Measurements from ENCODE around the gene GNAT3. TPM values are rescaled to one million over a fixed set of nuclear protein-coding genes. Genes with fewer than 3 reads are reported as not detected.

Gene GNAT3
- total RNA-seq, 2 experiments from 2014 or later, result not detected

- Mint-ChIP-seq H3K36me3 (ENCODE audit: low read depth) (no peaks in the 10 kb centered on the region), H3K4me1 (no peaks in the 10 kb centered on the region), H3K27ac (no peak overlapping the region), H3K27me3 (no peaks in the 10 kb centered on the region), H3K4me3 (no peak overlapping the region), H3K9me3 (no peaks in the 10 kb centered on the region)
- CTCF ChIA-PET, result no interaction called here
- DNase-seq, result no peak
- POLR2A ChIA-PET, result no interaction called here
Observed at GRCh38 chr7:80444811-80445210, 67.1 kb downstream of the GNAT3 start.

- no peaks in the 10 kb centered on the region for H3K9me3 Mint-ChIP-seq
- H3K36me3 Mint-ChIP-seq (ENCODE audit: low read depth), result no peaks in the 10 kb centered on the region
- no peaks in the 10 kb centered on the region for H3K4me1 Mint-ChIP-seq
- ChIA-PET POLR2A (no interaction called here), CTCF (no interaction called here)
- H3K27ac Mint-ChIP-seq, result no peak overlapping the region
- DNase-seq, result no peak
- H3K4me3 Mint-ChIP-seq, result no peak overlapping the region
- H3K27me3 Mint-ChIP-seq, result no peaks in the 10 kb centered on the region
Observed at GRCh38 chr7:80443325-80443724, 68.5 kb downstream of the GNAT3 start.

GRCh38 chr7:80440883-80441282, 71.0 kb downstream of the GNAT3 start:
- Mint-ChIP-seq H3K4me1 (no peaks in the 10 kb centered on the region), H3K36me3 (ENCODE audit: low read depth) (no peaks in the 10 kb centered on the region), H3K4me3 (no peak overlapping the region), H3K27me3 (no peaks in the 10 kb centered on the region), H3K9me3 (no peaks in the 10 kb centered on the region), H3K27ac (no peak overlapping the region)
- no peak for DNase-seq
- POLR2A ChIA-PET, result no interaction called here
- CTCF ChIA-PET, result no interaction called here

GRCh38 chr7:80439894-80440821, 71.7 kb downstream of the GNAT3 start:
- no peaks in the 10 kb centered on the region for H3K4me1 Mint-ChIP-seq
- H3K27ac Mint-ChIP-seq, result no peak overlapping the region
- ChIA-PET POLR2A (no interaction called here), CTCF (no interaction called here)
- no peaks in the 10 kb centered on the region for H3K9me3 Mint-ChIP-seq
- H3K4me3 Mint-ChIP-seq, result no peak overlapping the region
- H3K27me3 Mint-ChIP-seq, result no peaks in the 10 kb centered on the region
- no peak for DNase-seq
- no peaks in the 10 kb centered on the region for H3K36me3 Mint-ChIP-seq (ENCODE audit: low read depth)

- Mint-ChIP-seq H3K27me3 (no peaks in the 10 kb centered on the region), H3K4me1 (no peaks in the 10 kb centered on the region), H3K9me3 (no peaks in the 10 kb centered on the region), H3K36me3 (ENCODE audit: low read depth) (no peaks in the 10 kb centered on the region), H3K27ac (no peak overlapping the region), H3K4me3 (no peak overlapping the region)
- no peak for DNase-seq
- POLR2A ChIA-PET, result no interaction called here
- CTCF ChIA-PET, result no interaction called here
Observed at GRCh38 chr7:80435521-80435920, 76.3 kb downstream of the GNAT3 start.

GRCh38 chr7:80434047-80434446, 77.8 kb downstream of the GNAT3 start:
- no peak for DNase-seq
- Mint-ChIP-seq H3K9me3 (no peaks in the 10 kb centered on the region), H3K27me3 (no peaks in the 10 kb centered on the region), H3K4me3 (no peak overlapping the region), H3K27ac (no peak overlapping the region), H3K36me3 (ENCODE audit: low read depth) (no peaks in the 10 kb centered on the region), H3K4me1 (no peaks in the 10 kb centered on the region)
- CTCF ChIA-PET, result interaction anchor here (1.0 to 1.2 kb wide), 2 partner anchors 15 to 25 kb away, joined by 3 read pairs; no protein-coding TSS in a partner anchor
- POLR2A ChIA-PET, result no interaction called here

- Mint-ChIP-seq H3K9me3 (no peaks in the 10 kb centered on the region), H3K4me3 (no peak overlapping the region), H3K27me3 (peaks cover 2% of the 10 kb centered on the region), H3K27ac (no peak overlapping the region), H3K36me3 (ENCODE audit: low read depth) (no peaks in the 10 kb centered on the region), H3K4me1 (no peaks in the 10 kb centered on the region)
- ChIA-PET CTCF (no interaction called here), POLR2A (no interaction called here)
- DNase-seq, result no peak
Observed at GRCh38 chr7:80432166-80432565, 79.7 kb downstream of the GNAT3 start.

GRCh38 chr7:80429181-80429580, 82.7 kb downstream of the GNAT3 start:
- Mint-ChIP-seq H3K36me3 (ENCODE audit: low read depth) (no peaks in the 10 kb centered on the region), H3K4me3 (no peak overlapping the region), H3K4me1 (no peaks in the 10 kb centered on the region), H3K27me3 (peaks cover 2% of the 10 kb centered on the region), H3K9me3 (no peaks in the 10 kb centered on the region), H3K27ac (no peak overlapping the region)
- CTCF ChIA-PET, result no interaction called here
- POLR2A ChIA-PET, result no interaction called here
- no peak for DNase-seq

GRCh38 chr7:80428161-80429054, 83.5 kb downstream of the GNAT3 start:
- ChIA-PET POLR2A (no interaction called here), CTCF (no interaction called here)
- no peak overlapping the region for H3K4me3 Mint-ChIP-seq
- peaks cover 2% of the 10 kb centered on the region for H3K27me3 Mint-ChIP-seq
- H3K36me3 Mint-ChIP-seq (ENCODE audit: low read depth), result no peaks in the 10 kb centered on the region
- no peaks in the 10 kb centered on the region for H3K9me3 Mint-ChIP-seq
- no peaks in the 10 kb centered on the region for H3K4me1 Mint-ChIP-seq
- no peak overlapping the region for H3K27ac Mint-ChIP-seq
- no peak for DNase-seq

- Mint-ChIP-seq H3K36me3 (ENCODE audit: low read depth) (no peaks in the 10 kb centered on the region), H3K27ac (no peak overlapping the region), H3K9me3 (no peaks in the 10 kb centered on the region), H3K4me1 (no peaks in the 10 kb centered on the region), H3K4me3 (no peak overlapping the region), H3K27me3 (peaks cover 2% of the 10 kb centered on the region)
- POLR2A ChIA-PET, result no interaction called here
- CTCF ChIA-PET, result no interaction called here
- DNase-seq, result no peak
Observed at GRCh38 chr7:80427218-80427617, 84.6 kb downstream of the GNAT3 start.

- Mint-ChIP-seq H3K9me3 (no peaks in the 10 kb centered on the region), H3K4me3 (no peak overlapping the region), H3K4me1 (no peaks in the 10 kb centered on the region), H3K27ac (no peak overlapping the region), H3K36me3 (ENCODE audit: low read depth) (no peaks in the 10 kb centered on the region), H3K27me3 (no peaks in the 10 kb centered on the region)
- POLR2A ChIA-PET, result no interaction called here
- DNase-seq, result no peak
- CTCF ChIA-PET, result no interaction called here
Observed at GRCh38 chr7:80420876-80421275, 91.0 kb downstream of the GNAT3 start.

- ChIA-PET CTCF (no interaction called here), POLR2A (no interaction called here)
- no peak for DNase-seq
- no peaks in the 10 kb centered on the region for H3K27me3 Mint-ChIP-seq
- no peaks in the 10 kb centered on the region for H3K36me3 Mint-ChIP-seq (ENCODE audit: low read depth)
- no peaks in the 10 kb centered on the region for H3K9me3 Mint-ChIP-seq
- H3K27ac Mint-ChIP-seq, result no peak overlapping the region
- no peak overlapping the region for H3K4me3 Mint-ChIP-seq
- H3K4me1 Mint-ChIP-seq, result no peaks in the 10 kb centered on the region
Observed at GRCh38 chr7:80417211-80417793, 94.6 kb downstream of the GNAT3 start.

- H3K4me3 Mint-ChIP-seq, result no peak overlapping the region
- ChIA-PET CTCF (no interaction called here), POLR2A (no interaction called here)
- H3K27ac Mint-ChIP-seq, result no peak overlapping the region
- DNase-seq, result no peak
- no peaks in the 10 kb centered on the region for H3K9me3 Mint-ChIP-seq
- no peaks in the 10 kb centered on the region for H3K4me1 Mint-ChIP-seq
- H3K36me3 Mint-ChIP-seq (ENCODE audit: low read depth), result no peaks in the 10 kb centered on the region
- H3K27me3 Mint-ChIP-seq, result no peaks in the 10 kb centered on the region
Observed at GRCh38 chr7:80415522-80415921, 96.3 kb downstream of the GNAT3 start.
